HK-2 (cell line): ENCODE measurements around the gene RBM10.

ENCODE experiments used
- DNase-seq: peaks from one replicate; pipeline ENCODE4 v3.0.0-alpha.2; 2018; ENCODE audit not compliant: unreplicated experiment

The RBM10 gene

DNA sequence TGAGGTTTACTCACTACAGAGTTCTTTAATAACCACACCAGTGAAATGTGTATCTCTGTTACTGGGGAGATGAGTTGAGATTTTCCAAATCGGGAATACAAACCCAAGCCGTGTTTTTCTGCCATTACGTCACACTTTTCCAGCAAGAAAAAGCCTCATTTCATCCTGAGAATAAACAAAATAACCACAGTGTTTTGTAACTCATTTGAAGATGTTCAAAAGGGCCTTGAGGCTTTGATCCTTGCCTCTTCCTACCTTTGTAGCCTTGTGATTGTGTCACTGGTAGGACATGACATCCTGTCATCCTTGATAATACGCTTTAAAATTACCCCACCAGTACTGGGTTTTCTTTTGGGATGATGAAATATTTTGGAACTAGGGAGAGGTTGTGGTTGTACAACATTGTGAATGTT lies 90.7 kb downstream of the RBM10 start:
- DNase-seq, result no peak
